Suprapubic skin (tissue), 3 donors: ENCODE measurements around the gene LALBA.

Experiments
- CTCF ChIP-seq, 2 donors: fragments of 200-600 bp in 1 of 2; fragments of 450-650 bp in 1 of 2; sonication (generic) in 1 of 2; IDR thresholded peaks; one replicate each; pipeline ENCODE4 v1.5.1; 2016 to 2019; ENCODE audit warnings: antibody characterized with exemption in 2 of 2, mild to moderate bottlenecking in 1 of 2, moderate library complexity in 1 of 2
- POLR2AphosphoS5 ChIP-seq, 3 donors: sonication (generic); formaldehyde crosslinking; IDR thresholded peaks; one replicate each; pipeline ENCODE4 v1.6.1; 2017; ENCODE audit warnings: antibody characterized with exemption in 3 of 3

- no peak for TF ChIP-seq CTCF (IDR thresholded peaks at IDR 0.05)
- TF ChIP-seq POLR2AphosphoS5 (IDR thresholded peaks at IDR 0.05), result no peak
These were observed 30.7 kb upstream of the LALBA start for GRCh38 chr12:48600552-48600951.
